Activated CD4-positive, CD25-positive, alpha-beta regulatory T cell treated with anti-CD3 and anti-CD28 coated beads, Interleukin-2, amount 50 U/mL, for 72 hours (primary cell): ENCODE measurements around the gene SYNJ1.
"Not testable (repeated sequence)": the region's sequence is repeated elsewhere in the genome, so short reads cannot be mapped to it uniquely, and the experiment has no call there.

Experiments used
- DNase-seq: peaks from one replicate; pipeline ENCODE4 v3.0.0; 2021

Gene SYNJ1

GRCh38 chr21:32682696-32683474 lies 44.9 kb downstream of the SYNJ1 start:
- DNase-seq = no peak

- no peak for DNase-seq
Measured at GRCh38 chr21:32674731-32675130, 53.1 kb downstream of the SYNJ1 start.

- no peak for DNase-seq
Measured at GRCh38 chr21:32674038-32674437, 53.8 kb downstream of the SYNJ1 start.

GRCh38 chr21:32666258-32666657 lies 61.6 kb downstream of the SYNJ1 start:
- no peak for DNase-seq

- not testable (repeated sequence) for DNase-seq
Measured at GRCh38 chr21:32664095-32664494, 63.7 kb downstream of the SYNJ1 start.

GRCh38 chr21:32661981-32662380 lies 65.8 kb downstream of the SYNJ1 start:
- DNase-seq = not testable (repeated sequence)

- not testable (repeated sequence) for DNase-seq
Measured at GRCh38 chr21:32661026-32661782, 66.6 kb downstream of the SYNJ1 start.

GRCh38 chr21:32658524-32658923 lies 69.3 kb downstream of the SYNJ1 start:
- DNase-seq = no peak

- no peak for DNase-seq
Measured at GRCh38 chr21:32653326-32653901, 74.4 kb downstream of the SYNJ1 start.

- no peak for DNase-seq
Measured at GRCh38 chr21:32648165-32648564, 79.6 kb downstream of the SYNJ1 start.

- no peak for DNase-seq
Measured at GRCh38 chr21:32645261-32646182, 82.3 kb downstream of the SYNJ1 start.

- no peak for DNase-seq
Measured at GRCh38 chr21:32641710-32642698, 85.8 kb downstream of the SYNJ1 start.

- DNase-seq = no peak
Measured at GRCh38 chr21:32626621-32627196, 101.1 kb downstream of the SYNJ1 start.

GRCh38 chr21:32618218-32618617 lies 109.6 kb downstream of the SYNJ1 start:
- not testable (repeated sequence) for DNase-seq

- no peak for DNase-seq
Measured at GRCh38 chr21:32613436-32614043, 114.3 kb downstream of the SYNJ1 start.

GRCh38 chr21:32612999-32613337 lies 114.8 kb downstream of the SYNJ1 start:
- DNase-seq = no peak

GRCh38 chr21:32612075-32612998 lies 115.5 kb downstream of the SYNJ1 start, which contains the start of gene CFAP298:
CFAP298 (minus strand) TSS chr21:32612377; CDS start chr21:32612243, 134 bp downstream.
- DNase-seq = peak; percentile 82

GRCh38 chr21:32611471-32611997 lies 116.3 kb downstream of the SYNJ1 start:
- peak; percentile 47 for DNase-seq

- DNase-seq = not testable (repeated sequence)
Measured at GRCh38 chr21:32610940-32611339, 116.9 kb downstream of the SYNJ1 start.
